ENCODE data around the gene ADM2. TPM values are rescaled to one million over a fixed set of nuclear protein-coding genes. Genes with fewer than 3 reads are reported as not detected.

ADM2 gene
- total RNA-seq, 1 experiment from 2014 or later: 10.9 TPM

- no peak; the same call in 1 of the 2 replicates for TF ChIP-seq ETV6 (CRISPR knock-in tag; IDR thresholded peaks at IDR 0.05)
- TF ChIP-seq CREM (CRISPR knock-in tag; IDR thresholded peaks at IDR 0.05): 0 out of 2 replicates have a peak, but pooled peaks have one; percentile 6
- 0 out of 2 replicates have a peak, but pooled peaks have one; percentile 40 for TF ChIP-seq SMAD4 (CRISPR knock-in tag; IDR thresholded peaks at IDR 0.05)
- TF ChIP-seq CDX4 (CRISPR knock-in tag; IDR thresholded peaks at IDR 0.05; ENCODE audit: borderline replicate concordance): no peak
- no peak; the same call in 1 of the 2 replicates for TF ChIP-seq HMGXB4 (CRISPR knock-in tag; IDR thresholded peaks at IDR 0.05)
- 0 out of 2 replicates have a peak, but pooled peaks have one; percentile 10 for TF ChIP-seq TEAD1 (CRISPR knock-in tag; IDR thresholded peaks at IDR 0.05)
These were observed at the start of gene ADM2 (continued) for GRCh38 chr22:50481440-50482106.

- DNase-seq (ENCODE audit: low spot score) (no peak), ATAC-seq (no peak)
- POLR2A ChIA-PET: no interaction called here
- CTCF ChIA-PET: no interaction called here
- no peak for TF ChIP-seq NR2C2 (CRISPR knock-in tag; IDR thresholded peaks at IDR 0.05)
- TF ChIP-seq NFYB (CRISPR knock-in tag; conservative IDR thresholded peaks at IDR 0.05; ENCODE audit: low read depth): no peak
- TF ChIP-seq ESRRA (CRISPR knock-in tag; IDR thresholded peaks at IDR 0.05; ENCODE audit: borderline replicate concordance): no peak
- TF ChIP-seq SMAD3 (CRISPR knock-in tag; IDR thresholded peaks at IDR 0.05; ENCODE audit: borderline replicate concordance): no peak
- no peak for TF ChIP-seq E2F5 (CRISPR knock-in tag; IDR thresholded peaks at IDR 0.05)
- TF ChIP-seq ZNF416 (CRISPR knock-in tag; IDR thresholded peaks at IDR 0.05): no peak
- no peak for TF ChIP-seq CREB1 (CRISPR knock-in tag; IDR thresholded peaks at IDR 0.05)
- no peak for TF ChIP-seq STAT6 (CRISPR knock-in tag; conservative IDR thresholded peaks at IDR 0.05; ENCODE audit: low read depth)
- no peak for TF ChIP-seq EMX1 (CRISPR knock-in tag; IDR thresholded peaks at IDR 0.05)
- TF ChIP-seq ARID4B (CRISPR knock-in tag; IDR thresholded peaks at IDR 0.05; ENCODE audit: borderline replicate concordance): no peak
- TF ChIP-seq JUN (CRISPR knock-in tag; IDR thresholded peaks at IDR 0.05): no peak
- TF ChIP-seq ZMAT4 (CRISPR knock-in tag; IDR thresholded peaks at IDR 0.05): no peak
- TF ChIP-seq RELA (CRISPR knock-in tag; IDR thresholded peaks at IDR 0.05; ENCODE audit: borderline replicate concordance): no peak
- no peak for TF ChIP-seq ERG (CRISPR knock-in tag; IDR thresholded peaks at IDR 0.05)
- TF ChIP-seq HMGA2 (CRISPR knock-in tag; IDR thresholded peaks at IDR 0.05): no peak
- no peak for TF ChIP-seq SMAD4 (CRISPR knock-in tag; IDR thresholded peaks at IDR 0.05)
- TF ChIP-seq TEAD1 (CRISPR knock-in tag; IDR thresholded peaks at IDR 0.05): no peak
- no peak for TF ChIP-seq FOXP1 (CRISPR knock-in tag; IDR thresholded peaks at IDR 0.05; ENCODE audit: borderline replicate concordance)
- no peak for TF ChIP-seq ZNF232 (CRISPR knock-in tag; IDR thresholded peaks at IDR 0.05)
- Mint-ChIP-seq H3K4me3 (no peak overlapping the region), H3K36me3 (peaks cover 41% of the 10 kb centered on the region), H3K27me3 (ENCODE audit: low read depth) (no peaks in the 10 kb centered on the region), H3K27ac (no peak overlapping the region), H3K9me3 (no peaks in the 10 kb centered on the region), H3K4me1 (no peaks in the 10 kb centered on the region)
These were observed 49.0 kb upstream of the ADM2 start for GRCh38 chr22:50432131-50432876.
